NCI-H446 (cell line): Measurements from ENCODE around the gene IVL.

Experiments
- DNase-seq, 2 experiments: peaks; one replicate each; lab custom pipeline; 2025; lab: John Stamatoyannopoulos, UW

The IVL gene

GRCh38 chr1:152907686-152908601 is at the start of gene IVL:
IVL (plus strand) TSS chr1:152908546; CDS start chr1:152909798, 1,252 bp downstream.
- no peak for DNase-seq

- no peak for DNase-seq
Measured at GRCh38 chr1:152859696-152860095, 48.6 kb upstream of the IVL start, which contains the start of gene LCE7A. LCE7A (plus strand) TSS chr1:152859996; CDS start chr1:152860698, 702 bp downstream.

- no peak for DNase-seq
Measured at GRCh38 chr1:152860129-152860528, 48.2 kb upstream of the IVL start.

- DNase-seq: no peak
Measured at GRCh38 chr1:152861374-152861773, 47.0 kb upstream of the IVL start.

- DNase-seq: no peak
Measured at GRCh38 chr1:152864443-152864842, 43.9 kb upstream of the IVL start.

GRCh38 chr1:152866321-152866720 is 42.0 kb upstream of the IVL start:
- no peak for DNase-seq

- peak; percentile 68 to 88 for DNase-seq
Measured at GRCh38 chr1:152869808-152870419, 38.4 kb upstream of the IVL start.

- peak; percentile 17 to 23 for DNase-seq
Measured at GRCh38 chr1:152870831-152871730, 37.3 kb upstream of the IVL start.

- no peak for DNase-seq
Measured at GRCh38 chr1:152871731-152872126, 36.6 kb upstream of the IVL start.

- DNase-seq: no peak
Measured at GRCh38 chr1:152873495-152873894, 34.9 kb upstream of the IVL start.

GRCh38 chr1:152876827-152877226 is 31.5 kb upstream of the IVL start:
- no peak for DNase-seq

GRCh38 chr1:152878042-152878441 is 30.3 kb upstream of the IVL start, which contains the start of gene SMCP:
SMCP (plus strand) TSS chr1:152878322; CDS start chr1:152884423, 6,101 bp downstream.
- no peak for DNase-seq

GRCh38 chr1:152879559-152880198 is 28.7 kb upstream of the IVL start:
- DNase-seq: no peak

GRCh38 chr1:152880316-152880715 is 28.0 kb upstream of the IVL start:
- no peak for DNase-seq

GRCh38 chr1:152880907-152881306 is 27.4 kb upstream of the IVL start:
- DNase-seq: no peak

- DNase-seq: no peak
Measured at GRCh38 chr1:152884085-152884484, 24.3 kb upstream of the IVL start.

- DNase-seq: no peak
Measured at GRCh38 chr1:152884506-152884905, 23.8 kb upstream of the IVL start.

- DNase-seq: no peak
Measured at GRCh38 chr1:152884966-152885624, 23.3 kb upstream of the IVL start.

- DNase-seq: no peak
Measured at GRCh38 chr1:152886085-152886484, 22.3 kb upstream of the IVL start.

GRCh38 chr1:152886758-152887409 is 21.5 kb upstream of the IVL start:
- no peak for DNase-seq
